ENCODE results near the gene BLCAP. TPM values are rescaled to one million over a fixed set of nuclear protein-coding genes. Genes with fewer than 3 reads are reported as not detected.
"Not testable (repeated sequence)": the region's sequence is repeated elsewhere in the genome, so short reads cannot be mapped to it uniquely, and the experiment has no call there.

Gene BLCAP
- total and polyA plus RNA-seq, 2 of the 4 experiments (the other 2 are of a cell fraction), result 17.7 to 67.3 TPM

DNA sequence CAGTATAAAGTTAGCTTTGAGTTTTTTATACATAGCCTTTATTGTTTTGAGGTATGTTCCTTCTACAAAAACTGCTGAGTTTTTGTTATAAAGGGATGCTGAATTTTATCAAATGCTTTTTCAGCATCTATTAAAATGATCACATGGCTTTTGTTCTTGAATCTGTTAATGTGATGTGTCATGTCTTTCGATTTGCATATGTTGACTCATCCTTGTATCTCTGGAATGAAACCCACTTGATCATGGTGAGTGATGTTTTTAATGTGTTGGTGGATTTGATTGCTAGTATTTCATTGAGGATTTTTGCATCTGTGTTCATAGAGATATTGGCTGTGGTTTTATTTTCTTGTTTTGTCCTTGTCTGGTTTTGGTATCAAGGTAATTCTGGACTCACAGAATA is 24.7 kb upstream of the BLCAP start:
- no peaks in the 10 kb centered on the region for H3K4me1 ChIP-seq (ENCODE audit: control insufficient read depth, insufficient read depth, low read length)
- no peak overlapping the region for H3K56ac ChIP-seq (ENCODE audit: extremely low read depth, insufficient read depth, low read length)
- H4K20me1 ChIP-seq (ENCODE audit: insufficient read depth, low read length), result no peaks in the 10 kb centered on the region
- H4K8ac ChIP-seq (ENCODE audit: low read depth in 2 of 2, low read length in 2 of 2), result no peak overlapping the region
- intact Hi-C loops (cut with micrococcal nuclease) (no loop called here), dilution Hi-C loops (cut with HindIII; ENCODE audit: low sequenced_read_pairs, unreplicated experiment) (no loop called here), in situ Hi-C loops (cut with MboI; ENCODE audit: low sequenced_read_pairs) (no loop called here)
- CTCF ChIA-PET, result no interaction called here
- no peak overlapping the region for H2BK120ac ChIP-seq (ENCODE audit: low read depth, low read length)
- no peak overlapping the region for H3K4ac ChIP-seq (ENCODE audit: low read depth, low read length)
- ATAC-seq (ENCODE audit: low read depth), result no peak
- no peak for TF ChIP-seq NFE2L2 (IDR thresholded peaks at IDR 0.05; ENCODE audit: low read depth, low read length)
- TF ChIP-seq FOS (IDR thresholded peaks at IDR 0.05; ENCODE audit: low read depth, low read length), result no peak
- no peak for TF ChIP-seq MXI1 (IDR thresholded peaks at IDR 0.05; ENCODE audit: borderline replicate concordance, low read depth, low read length)
- TF ChIP-seq POLR2A (IDR thresholded peaks at IDR 0.05; ENCODE audit: low read depth, low read length), result no peak
- no peak for TF ChIP-seq CTCF (conservative IDR thresholded peaks at IDR 0.05; ENCODE audit: low read depth, low read length)
- no TSS peak for BruUV-seq (replicated peaks)
- H3K9me1 ChIP-seq (ENCODE audit: insufficient read depth, low read length), result no peaks in the 10 kb centered on the region
- H2BK5ac ChIP-seq (ENCODE audit: low read depth, low read length, poor library complexity, severe bottlenecking), result no peak overlapping the region
- no peaks in the 10 kb centered on the region for H3K79me1 ChIP-seq (ENCODE audit: low read depth in 1 of 2, low read length in 2 of 2)
- H3K9me3 ChIP-seq (ENCODE audit: control insufficient read depth, insufficient read depth, low read length), result no peaks in the 10 kb centered on the region
- no peak overlapping the region for H3K27ac ChIP-seq (ENCODE audit: insufficient read depth, low read length)
- POLR2A ChIA-PET (ENCODE audit: unreplicated experiment), result no interaction called here
- no peak overlapping the region for H3K23ac ChIP-seq (ENCODE audit: low read depth, low read length)
- H3K14ac ChIP-seq (replicated peaks; ENCODE audit: low read depth, low read length), result no peak overlapping the region
- peaks cover 14% of the 10 kb centered on the region for H3K27me3 ChIP-seq (ENCODE audit: control insufficient read depth, insufficient read depth, low read length)
- H2BK15ac ChIP-seq (ENCODE audit: low read depth, low read length), result no peak overlapping the region
- no peaks in the 10 kb centered on the region for H3K36me3 ChIP-seq (ENCODE audit: control insufficient read depth, insufficient read depth, low read length)
- H3K4me3 ChIP-seq (ENCODE audit: insufficient read depth, low read depth, low read length), result no peak overlapping the region
- peak; percentile 13 for DNase-seq
- H2AK5ac ChIP-seq (ENCODE audit: low read depth, low read length), result no peak overlapping the region
- H2AFZ ChIP-seq (replicated peaks; ENCODE audit: low read length, poor library complexity), result no peak overlapping the region
- H2BK20ac ChIP-seq (ENCODE audit: low read depth, low read length), result no peak overlapping the region
- no peak overlapping the region for H3K18ac ChIP-seq (ENCODE audit: low read depth, low read length)
- H4K5ac ChIP-seq (ENCODE audit: low read depth, low read length), result no peak overlapping the region
- no peak overlapping the region for H4K91ac ChIP-seq (ENCODE audit: insufficient read depth, low read depth, low read length)
- WGBS, 2 experiments (ENCODE audit: extremely low coverage in 2 of 2, insufficient read length in 1 of 2), result 20% methylated on average over 1 of the region's 1 CpG; no CpG with 5 or more reads in 1 of the 2 experiments
- no peak overlapping the region for H2AK9ac ChIP-seq (replicated peaks; ENCODE audit: low read depth, low read length, poor library complexity)
- H3K4me2 ChIP-seq (ENCODE audit: low read depth, low read length), result no peak overlapping the region
- no peak overlapping the region for H3K9ac ChIP-seq (ENCODE audit: low read depth, low read length)

DNA sequence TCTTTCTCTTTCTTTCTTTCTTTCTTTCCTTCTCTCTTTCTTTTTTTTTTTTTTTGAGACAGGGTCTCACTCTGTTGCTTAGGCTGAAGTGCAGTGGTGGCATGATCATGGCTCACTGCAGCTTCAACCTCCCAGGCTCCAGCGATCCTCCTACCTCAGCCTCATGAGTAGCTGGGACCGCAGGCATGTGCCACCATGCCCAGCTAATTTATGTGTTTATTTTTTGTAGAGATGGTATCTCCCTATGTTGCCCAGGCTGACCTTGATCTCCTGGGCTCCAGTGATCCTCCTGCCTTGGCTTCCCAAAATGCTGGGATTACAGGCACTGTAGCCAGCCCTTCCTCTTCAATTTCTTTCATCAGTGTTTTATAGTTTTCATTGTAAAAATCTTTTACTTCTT is 24.0 kb upstream of the BLCAP start:
- H3K18ac ChIP-seq (ENCODE audit: low read depth, low read length); H4K8ac ChIP-seq (ENCODE audit: low read depth in 2 of 2, low read length in 2 of 2); H3K9me3 ChIP-seq (ENCODE audit: control insufficient read depth, insufficient read depth, low read length); H3K36me3 ChIP-seq (ENCODE audit: control insufficient read depth, insufficient read depth, low read length); POLR2A ChIA-PET (ENCODE audit: unreplicated experiment); H4K5ac ChIP-seq (ENCODE audit: low read depth, low read length); H2BK15ac ChIP-seq (ENCODE audit: low read depth, low read length); CTCF ChIA-PET; H3K14ac ChIP-seq (replicated peaks; ENCODE audit: low read depth, low read length); H3K79me1 ChIP-seq (ENCODE audit: low read depth in 1 of 2, low read length in 2 of 2); in situ Hi-C loops (cut with MboI; ENCODE audit: low sequenced_read_pairs); H3K4ac ChIP-seq (ENCODE audit: low read depth, low read length); DNase-seq; dilution Hi-C loops (cut with HindIII; ENCODE audit: low sequenced_read_pairs, unreplicated experiment); H3K56ac ChIP-seq (ENCODE audit: extremely low read depth, insufficient read depth, low read length); BruUV-seq (replicated peaks); H3K4me2 ChIP-seq (ENCODE audit: low read depth, low read length); H3K23ac ChIP-seq (ENCODE audit: low read depth, low read length); H4K20me1 ChIP-seq (ENCODE audit: insufficient read depth, low read length); H2AK5ac ChIP-seq (ENCODE audit: low read depth, low read length); H2BK120ac ChIP-seq (ENCODE audit: low read depth, low read length); H2BK20ac ChIP-seq (ENCODE audit: low read depth, low read length); H3K9ac ChIP-seq (ENCODE audit: low read depth, low read length); H3K27ac ChIP-seq (ENCODE audit: insufficient read depth, low read length); intact Hi-C loops (cut with micrococcal nuclease); H3K4me3 ChIP-seq (ENCODE audit: insufficient read depth, low read depth, low read length); H4K91ac ChIP-seq (ENCODE audit: insufficient read depth, low read depth, low read length); H3K4me1 ChIP-seq (ENCODE audit: control insufficient read depth, insufficient read depth, low read length); H2AFZ ChIP-seq (replicated peaks; ENCODE audit: low read length, poor library complexity); H2AK9ac ChIP-seq (replicated peaks; ENCODE audit: low read depth, low read length, poor library complexity); H3K9me1 ChIP-seq (ENCODE audit: insufficient read depth, low read length); H2BK5ac ChIP-seq (ENCODE audit: low read depth, low read length, poor library complexity, severe bottlenecking); ATAC-seq (ENCODE audit: low read depth): not testable (repeated sequence)
- H3K27me3 ChIP-seq (ENCODE audit: control insufficient read depth, insufficient read depth, low read length), result peaks cover 15% of the 10 kb centered on the region
- no CpG with 5 or more reads among the region's 2 CpGs for WGBS, 2 experiments (ENCODE audit: extremely low coverage in 2 of 2, insufficient read length in 1 of 2)
